ENCODE results near the gene HSPA6.

The HSPA6 gene

DNA sequence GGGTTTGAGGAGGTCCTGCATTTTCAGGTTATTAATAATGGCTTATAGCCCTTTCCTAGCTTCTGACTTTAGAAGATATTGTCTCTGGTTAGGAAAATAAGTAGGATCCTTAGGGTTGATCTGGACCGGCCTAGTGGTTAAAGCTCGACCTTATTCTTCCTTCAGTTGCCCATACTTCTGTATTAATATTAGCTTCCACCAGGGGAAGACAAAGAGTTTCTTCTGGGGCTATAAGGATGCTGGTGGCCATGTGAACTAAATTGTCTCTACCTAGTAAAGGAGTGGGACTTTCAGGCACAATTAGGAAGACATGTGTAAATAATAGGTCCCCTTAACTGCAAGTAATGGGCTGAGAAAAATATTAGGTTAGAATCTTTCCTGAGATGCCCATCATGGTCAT is 39.7 kb upstream of the HSPA6 start:
- in situ Hi-C loops (cut with HindIII; ENCODE audit: low sequenced_read_pairs): no loop called here
- DNase-seq (ENCODE audit: low read depth): no peak
- no peak overlapping the region for H3K4me3 ChIP-seq (ENCODE audit: low read depth, low read length)
- TF ChIP-seq, protein P1, sequence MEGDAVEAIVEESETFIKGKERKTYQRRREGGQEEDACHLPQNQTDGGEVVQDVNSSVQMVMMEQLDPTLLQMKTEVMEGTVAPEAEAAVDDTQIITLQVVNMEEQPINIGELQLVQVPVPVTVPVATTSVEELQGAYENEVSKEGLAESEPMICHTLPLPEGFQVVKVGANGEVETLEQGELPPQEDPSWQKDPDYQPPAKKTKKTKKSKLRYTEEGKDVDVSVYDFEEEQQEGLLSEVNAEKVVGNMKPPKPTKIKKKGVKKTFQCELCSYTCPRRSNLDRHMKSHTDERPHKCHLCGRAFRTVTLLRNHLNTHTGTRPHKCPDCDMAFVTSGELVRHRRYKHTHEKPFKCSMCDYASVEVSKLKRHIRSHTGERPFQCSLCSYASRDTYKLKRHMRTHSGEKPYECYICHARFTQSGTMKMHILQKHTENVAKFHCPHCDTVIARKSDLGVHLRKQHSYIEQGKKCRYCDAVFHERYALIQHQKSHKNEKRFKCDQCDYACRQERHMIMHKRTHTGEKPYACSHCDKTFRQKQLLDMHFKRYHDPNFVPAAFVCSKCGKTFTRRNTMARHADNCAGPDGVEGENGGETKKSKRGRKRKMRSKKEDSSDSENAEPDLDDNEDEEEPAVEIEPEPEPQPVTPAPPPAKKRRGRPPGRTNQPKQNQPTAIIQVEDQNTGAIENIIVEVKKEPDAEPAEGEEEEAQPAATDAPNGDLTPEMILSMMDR (IDR thresholded peaks at IDR 0.05; ENCODE audit: low read depth, low read length, missing control alignments): no peak

DNA sequence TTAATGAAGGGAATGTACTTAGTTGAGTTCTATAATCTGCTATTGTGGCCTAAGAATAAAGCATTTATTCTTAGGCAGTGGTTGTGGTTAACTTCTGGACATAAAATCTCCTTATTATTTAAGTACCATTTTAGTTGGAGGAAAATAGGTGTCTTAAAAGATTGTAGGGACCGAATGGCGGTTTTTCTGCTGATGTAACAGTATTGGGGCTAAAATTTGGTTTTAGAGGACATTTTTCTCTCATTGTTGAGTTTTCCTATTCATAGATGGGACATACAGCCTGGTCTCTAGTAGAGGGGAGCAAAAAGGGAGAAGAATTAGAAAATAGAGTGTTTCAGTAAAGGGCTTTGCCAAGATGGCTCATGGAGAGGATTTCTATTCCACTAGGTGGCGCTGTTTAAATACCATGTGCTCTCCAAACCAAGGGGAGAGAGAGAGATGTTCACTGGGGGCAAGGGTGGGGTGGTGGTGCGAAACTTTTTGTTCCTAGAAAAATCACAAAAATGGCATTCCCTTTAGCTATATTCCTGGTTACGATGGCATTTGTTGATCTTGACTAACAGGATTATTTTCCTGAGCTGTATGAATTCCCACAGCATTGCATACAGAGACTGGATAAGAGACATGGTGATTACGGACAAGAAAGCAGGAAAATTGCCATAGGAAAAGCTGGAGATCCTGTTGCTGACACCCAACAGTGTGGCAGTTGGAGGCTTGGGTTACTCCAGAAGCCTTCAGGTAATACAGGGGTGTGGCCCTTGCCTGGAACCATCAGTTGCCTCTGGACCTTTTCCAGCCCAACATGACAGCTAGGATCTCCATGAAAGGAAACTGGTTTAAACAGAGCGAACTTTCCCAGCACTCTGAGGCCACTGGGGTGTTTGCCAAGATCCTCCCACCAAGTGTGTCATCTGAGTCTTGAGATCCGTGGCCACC is 37.3 kb upstream of the HSPA6 start:
- TF ChIP-seq, protein P1 (IDR thresholded peaks at IDR 0.05; ENCODE audit: low read depth, low read length, missing control alignments): peak; percentile 59
- in situ Hi-C loops (cut with HindIII; ENCODE audit: low sequenced_read_pairs): no loop called here
- no peak overlapping the region for H3K4me3 ChIP-seq (ENCODE audit: low read depth, low read length)
- DNase-seq (ENCODE audit: low read depth): peak; percentile 8

DNA sequence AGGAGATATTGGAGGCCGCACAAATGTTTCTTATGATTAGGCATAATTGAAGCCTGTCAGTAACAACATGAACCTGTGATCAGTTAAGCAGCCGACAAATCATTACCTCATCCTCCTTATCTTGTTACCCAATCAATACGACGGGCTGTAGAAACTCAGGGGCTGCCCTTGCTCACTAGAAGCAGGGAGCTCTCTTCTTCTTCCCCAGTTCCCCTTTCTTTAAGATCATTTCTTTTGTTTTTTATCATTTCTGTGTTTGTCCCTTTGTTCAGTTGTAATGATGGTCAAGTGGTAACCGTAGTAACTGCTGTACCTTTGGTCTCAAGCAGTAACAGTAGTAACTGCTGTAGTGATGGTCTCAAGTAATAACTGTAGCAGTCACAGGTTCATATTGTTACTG is 32.9 kb upstream of the HSPA6 start:
- no peak overlapping the region for H3K4me3 ChIP-seq (ENCODE audit: low read depth, low read length)
- no peak for DNase-seq (ENCODE audit: low read depth)
- TF ChIP-seq, protein P1 (IDR thresholded peaks at IDR 0.05; ENCODE audit: low read depth, low read length, missing control alignments): no peak
- in situ Hi-C loops (cut with HindIII; ENCODE audit: low sequenced_read_pairs): no loop called here

DNA sequence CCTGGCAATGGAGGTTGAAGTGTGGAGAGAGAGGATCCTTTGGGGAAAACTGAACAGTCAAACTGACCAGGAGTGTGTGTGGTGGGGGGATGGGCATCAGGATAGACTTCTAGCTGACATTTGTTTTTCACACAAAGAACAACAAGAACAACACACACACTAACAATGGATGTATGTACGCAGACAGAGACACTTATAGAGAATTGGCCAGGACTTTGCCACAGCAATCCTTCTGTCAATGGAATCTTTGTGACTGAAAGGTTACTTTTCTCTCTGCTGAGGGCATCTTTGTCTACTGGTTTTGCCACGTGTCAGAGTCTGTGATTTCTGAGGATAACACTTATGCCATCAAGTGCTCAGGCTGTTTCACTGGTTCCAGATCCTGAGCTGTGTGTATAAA is 31.5 kb upstream of the HSPA6 start:
- in situ Hi-C loops (cut with HindIII; ENCODE audit: low sequenced_read_pairs): no loop called here
- TF ChIP-seq, protein P1 (IDR thresholded peaks at IDR 0.05; ENCODE audit: low read depth, low read length, missing control alignments): no peak
- no peak overlapping the region for H3K4me3 ChIP-seq (ENCODE audit: low read depth, low read length)
- DNase-seq (ENCODE audit: low read depth): no peak

DNA sequence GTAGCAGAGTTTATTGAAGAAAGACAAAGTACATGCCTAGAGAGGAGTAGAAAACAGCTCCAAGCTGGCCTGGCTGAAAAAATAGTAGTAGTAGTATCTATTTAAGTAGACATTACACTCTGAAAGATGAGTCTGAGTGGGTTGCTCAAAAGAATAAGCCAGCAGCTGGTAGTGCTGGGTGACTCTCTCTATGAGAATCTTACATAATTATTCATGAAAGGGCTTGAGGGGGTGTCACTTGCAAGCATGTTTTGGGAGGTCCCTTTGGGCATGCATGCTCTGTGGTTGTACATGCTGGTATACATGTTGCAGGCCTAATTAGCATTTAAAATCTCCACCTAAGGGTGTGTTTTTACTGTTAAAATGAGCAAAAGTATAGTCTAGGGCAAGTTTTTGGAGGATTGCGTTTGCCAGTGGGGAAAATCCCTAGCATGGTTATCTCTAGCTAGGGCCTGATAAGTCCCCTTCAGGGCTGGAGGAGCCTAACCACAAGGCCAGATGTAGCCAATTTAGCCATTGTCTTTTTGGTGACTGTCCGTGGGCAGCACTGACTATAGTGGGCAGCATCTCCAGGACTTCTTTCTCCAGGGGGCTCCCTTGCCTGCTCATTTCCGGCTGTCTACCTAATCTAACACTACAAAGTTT is 30.1 kb upstream of the HSPA6 start:
- DNase-seq (ENCODE audit: low read depth): no peak
- TF ChIP-seq, protein P1 (IDR thresholded peaks at IDR 0.05; ENCODE audit: low read depth, low read length, missing control alignments): no peak
- in situ Hi-C loops (cut with HindIII; ENCODE audit: low sequenced_read_pairs): no loop called here
- H3K4me3 ChIP-seq (ENCODE audit: low read depth, low read length): no peak overlapping the region

DNA sequence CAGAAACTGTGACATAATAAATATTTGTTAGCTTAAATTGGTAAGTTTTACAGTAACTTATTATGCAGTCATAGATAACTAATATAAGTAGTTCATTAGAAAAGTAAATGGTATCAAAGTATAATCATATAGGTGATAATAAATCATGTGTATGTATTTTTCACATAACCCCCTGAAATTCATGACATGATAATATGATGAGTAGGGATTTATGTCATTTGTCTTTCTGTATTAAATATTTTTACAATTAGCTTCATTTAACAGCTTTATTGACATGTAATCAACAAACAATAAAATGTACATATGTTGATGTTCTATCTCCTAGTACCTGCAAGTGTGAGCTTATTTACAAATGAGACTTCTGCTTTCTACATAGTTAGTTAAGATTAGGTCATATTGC is 28.9 kb upstream of the HSPA6 start:
- no peak for DNase-seq (ENCODE audit: low read depth)
- in situ Hi-C loops (cut with HindIII; ENCODE audit: low sequenced_read_pairs): no loop called here
- H3K4me3 ChIP-seq (ENCODE audit: low read depth, low read length): no peak overlapping the region
- TF ChIP-seq, protein P1 (IDR thresholded peaks at IDR 0.05; ENCODE audit: low read depth, low read length, missing control alignments): no peak
